GM19240 (cell line): ENCODE data around the gene MFRP.

Source experiments
- DNase-seq: peaks from one replicate; pipeline ENCODE4 v3.0.0; 2011; ENCODE audit warnings: low spot score; ENCODE audit not compliant: insufficient read length

The MFRP gene

DNA sequence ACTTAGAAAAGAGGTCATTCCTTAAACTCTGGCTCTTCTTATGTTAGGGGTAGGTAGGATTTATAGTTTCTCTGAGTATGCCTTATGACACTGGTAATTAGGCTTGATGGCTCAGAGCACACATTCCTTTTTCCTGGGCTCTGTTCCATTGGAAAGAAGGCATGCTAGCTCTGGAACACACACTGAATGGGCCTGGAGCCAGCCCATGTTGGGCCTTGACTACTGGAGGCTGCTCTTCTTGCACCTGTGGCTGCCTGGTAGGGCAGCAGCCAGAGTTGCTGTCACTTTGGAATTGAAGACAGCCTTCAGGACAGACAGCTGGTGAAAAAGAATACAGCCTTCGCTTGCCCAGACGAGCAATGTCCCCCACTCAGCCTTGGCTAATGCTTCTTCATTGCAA, 47.8 kb downstream of the MFRP start:
- no peak for DNase-seq

DNA sequence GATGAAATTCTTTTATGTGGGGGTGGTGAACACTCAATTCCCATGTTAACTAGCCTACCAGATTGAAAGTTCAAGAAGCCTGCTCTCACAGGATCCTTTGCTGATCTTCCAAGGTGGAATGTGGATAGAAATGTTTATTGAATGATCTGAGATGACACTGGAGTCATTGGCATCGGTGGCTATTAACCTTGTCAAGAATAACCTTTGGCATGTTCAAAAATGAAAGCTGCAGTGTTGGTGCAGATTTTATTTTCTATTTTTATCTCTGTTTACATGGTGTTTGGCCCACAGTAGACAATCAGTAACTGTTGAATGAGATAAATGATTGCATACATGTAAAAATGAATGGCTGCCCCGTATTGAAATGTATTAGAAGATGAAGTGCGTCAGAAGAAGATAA, 48.6 kb downstream of the MFRP start:
- no peak for DNase-seq

DNA sequence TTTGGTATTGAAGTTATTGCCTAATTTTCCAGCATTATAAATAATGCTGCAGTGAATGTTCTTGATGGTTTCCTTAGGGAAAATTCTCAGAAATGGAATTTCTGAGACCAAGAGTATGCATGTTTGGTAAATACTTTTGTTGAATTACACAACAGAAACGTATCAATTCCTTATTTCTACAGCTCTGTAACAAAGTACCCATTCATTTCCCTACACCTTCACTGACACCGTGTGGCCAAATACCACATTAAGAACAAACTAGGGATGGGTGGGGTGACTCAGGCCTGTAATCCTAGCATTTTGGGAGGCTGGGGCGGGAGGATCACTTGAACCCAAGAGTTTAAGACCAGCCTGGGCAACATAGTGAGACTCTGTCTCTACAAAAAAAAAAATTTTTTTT, 51.3 kb downstream of the MFRP start:
- DNase-seq, result no peak

DNA sequence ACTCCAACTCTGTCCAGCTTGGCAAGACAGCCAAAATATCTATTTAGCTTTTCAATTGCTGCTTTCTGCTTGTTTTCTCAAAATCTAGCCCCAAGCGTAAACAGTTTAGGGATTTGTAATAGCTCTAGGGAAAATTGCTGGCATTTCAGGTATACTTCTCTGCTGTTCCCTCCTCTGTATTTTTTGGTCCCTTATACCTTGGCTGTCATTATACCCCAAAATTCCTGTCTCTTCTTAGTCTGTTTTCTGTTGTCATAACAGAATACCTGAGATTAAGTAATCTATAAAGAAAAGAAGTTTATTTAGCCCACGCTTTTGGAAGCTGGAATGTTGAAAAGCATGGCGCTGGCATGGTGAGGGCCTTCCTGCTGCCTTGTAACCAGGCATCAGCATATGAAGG, 53.0 kb downstream of the MFRP start:
- DNase-seq, result no peak

DNA sequence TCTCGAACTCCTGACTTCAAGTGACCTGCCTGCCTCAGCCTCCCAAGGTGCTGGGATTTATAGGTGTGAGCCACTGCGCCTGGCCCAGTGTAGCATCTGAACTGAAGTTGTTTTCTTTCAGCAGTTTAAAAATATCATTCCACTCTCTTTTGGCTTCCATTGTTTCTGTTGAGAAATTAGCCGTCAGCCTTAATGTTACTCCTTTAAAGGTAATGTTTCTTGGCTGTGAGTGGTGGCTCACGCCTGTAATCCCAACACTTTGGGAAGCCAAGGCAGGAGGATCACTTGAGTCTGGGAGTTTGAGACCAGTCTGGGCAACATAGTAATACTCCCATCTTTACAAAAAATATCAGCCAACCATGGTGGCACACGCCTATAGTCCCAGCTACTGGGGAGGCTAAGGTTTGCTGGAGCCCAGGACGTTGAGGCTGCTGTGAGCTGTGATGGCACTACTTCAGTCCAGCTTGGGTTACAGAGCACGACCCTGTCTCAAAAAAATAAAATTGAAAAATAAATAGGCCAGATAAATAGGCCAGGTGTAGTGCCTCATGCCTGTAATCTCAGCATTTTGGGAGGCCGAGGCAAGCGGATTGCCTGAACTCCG, 55.5 kb downstream of the MFRP start:
- DNase-seq, result no peak
